MCF 10A (cell line): ENCODE results near the gene MMP14. TPM values are rescaled to one million over a fixed set of nuclear protein-coding genes. Genes with fewer than 3 reads are reported as not detected.

Experiments
- BruUV-seq: library from RNA; stranded (reverse); fragments of 400-500 nt; replicated peaks from 2 replicates; lab custom pipeline; 2021; lab: Mats Ljungman, UMichigan
- CTCF ChIA-PET: fragments of 300-600 bp; sonication (Branson Sonifier 250); formaldehyde crosslinking; extraction: SDS; loops from one replicate; lab custom pipeline; 2021; ENCODE audit warnings: antibody characterized with exemption, inconsistent platforms; lab: Yijun Ruan, JAX
- POLR2A ChIA-PET: fragments of 300-600, 350-650 bp; sonication (Branson Sonifier 250); formaldehyde crosslinking; extraction: SDS; loops from one replicate; lab custom pipeline; 2020; ENCODE audit warnings: antibody characterized with exemption, inconsistent platforms; lab: Yijun Ruan, JAX
- DNase-seq: peaks from one replicate; pipeline ENCODE4 v3.0.0-alpha.2; 2018; ENCODE audit not compliant: unreplicated experiment
- H3K27ac Mint-ChIP-seq: one replicate; pipeline ENCODE4 v1.8.0; 2022; ENCODE audit warnings: mild to moderate bottlenecking, low read depth, mixed read lengths; ENCODE audit not compliant: unreplicated experiment
- H3K27me3 Mint-ChIP-seq: one replicate; pipeline ENCODE4 v1.8.0; 2022; ENCODE audit warnings: mixed read lengths; ENCODE audit not compliant: insufficient read depth, unreplicated experiment
- H3K36me3 Mint-ChIP-seq: one replicate; pipeline ENCODE4 v1.8.0; 2022; ENCODE audit warnings: mild to moderate bottlenecking, moderate library complexity, mixed read lengths; ENCODE audit not compliant: insufficient read depth, unreplicated experiment
- H3K4me1 Mint-ChIP-seq: one replicate; pipeline ENCODE4 v1.8.0; 2022; ENCODE audit warnings: mixed read lengths; ENCODE audit not compliant: insufficient read depth, unreplicated experiment
- H3K4me3 Mint-ChIP-seq: one replicate; pipeline ENCODE4 v1.8.0; 2022; ENCODE audit warnings: mild to moderate bottlenecking, moderate library complexity, mixed read lengths; ENCODE audit not compliant: unreplicated experiment
- H3K9me3 Mint-ChIP-seq: one replicate; pipeline ENCODE4 v1.8.0; 2022; ENCODE audit warnings: mixed read lengths; ENCODE audit not compliant: unreplicated experiment
- CTCF ChIP-seq: fragments of 200-600 bp; IDR thresholded peaks from one replicate; pipeline ENCODE4 v1.8.0; 2022; ENCODE audit warnings: antibody characterized with exemption, mild to moderate bottlenecking; ENCODE audit not compliant: unreplicated experiment
- intact Hi-C: fragments of 100-400 bp; cut with micrococcal nuclease; formaldehyde crosslinking; loops from 2 replicates; pipeline ENCODE4 v1.14.1; 2022
- total RNA-seq: library from RNA; stranded (reverse); gene quantifications from 2 replicates; pipeline ENCODE4 v1.2.3, GENCODE V29; 2022

The MMP14 gene
- total RNA-seq, 1 experiment from 2014 or later = 71.5 TPM

GRCh38 chr14:22845103-22845394 lies 8.7 kb downstream of the MMP14 start:
- intact Hi-C loops = no loop called here
- no peak for TF ChIP-seq CTCF
- H3K36me3 Mint-ChIP-seq = peaks cover 66% of the 10 kb centered on the region
- no peak overlapping the region for H3K27ac Mint-ChIP-seq
- no peaks in the 10 kb centered on the region for H3K27me3 Mint-ChIP-seq
- no peak for DNase-seq
- peaks cover 8% of the 10 kb centered on the region for H3K4me1 Mint-ChIP-seq
- H3K9me3 Mint-ChIP-seq = no peaks in the 10 kb centered on the region
- POLR2A ChIA-PET = no interaction called here
- H3K4me3 Mint-ChIP-seq = no peak overlapping the region
- CTCF ChIA-PET = interaction anchor here (0.6 to 18.2 kb wide), 6 partner anchors 6 to 289 kb away, joined by 3 to 330 read pairs (median 4); no protein-coding TSS in a partner anchor
- no TSS peak for BruUV-seq

GRCh38 chr14:22845821-22846625 lies 9.6 kb downstream of the MMP14 start:
- Mint-ChIP-seq H3K4me3 (no peak overlapping the region), H3K27ac (no peak overlapping the region), H3K36me3 (peaks cover 59% of the 10 kb centered on the region), H3K4me1 (peaks cover 13% of the 10 kb centered on the region), H3K27me3 (no peaks in the 10 kb centered on the region), H3K9me3 (no peaks in the 10 kb centered on the region)
- DNase-seq = no peak
- ChIA-PET POLR2A (interaction anchor here (1.0 kb wide), 1 partner anchor 13 kb away, joined by 3 read pairs; no protein-coding TSS in a partner anchor), CTCF (interaction anchor here (0.9 to 18.2 kb wide), 4 partner anchors 5 to 23 kb away, joined by 3 to 330 read pairs (median 166); partner anchors contain the start of genes MMP14 and MRPL52)
- no TSS peak for BruUV-seq
- no peak for TF ChIP-seq CTCF
- intact Hi-C loops = no loop called here

- POLR2A ChIA-PET = interaction anchor here (1.5 kb wide), 1 partner anchor 24 kb away, joined by 4 read pairs; the partner anchor contains the start of gene LRP10
- CTCF ChIA-PET = interaction anchor here (0.9 to 11.5 kb wide), 2 partner anchors 10 to 24 kb away, joined by 3 to 330 read pairs; partner anchors contain the start of genes MMP14 and MRPL52
- peaks cover 17% of the 10 kb centered on the region for H3K4me1 Mint-ChIP-seq
Measured at GRCh38 chr14:22846811-22847307, 10.5 kb downstream of the MMP14 start.

More at GRCh38 chr14:22846811-22847307, 10.5 kb downstream of the MMP14 start:
- Mint-ChIP-seq H3K9me3 (no peaks in the 10 kb centered on the region), H3K27ac (no peak overlapping the region), H3K36me3 (peaks cover 51% of the 10 kb centered on the region), H3K4me3 (no peak overlapping the region), H3K27me3 (no peaks in the 10 kb centered on the region)
- BruUV-seq = TSS peak; percentile 19
- DNase-seq = no peak
- intact Hi-C loops = no loop called here
- no peak for TF ChIP-seq CTCF
